ENCODE results near the gene PTPRF. TPM values are rescaled to one million over a fixed set of nuclear protein-coding genes. Genes with fewer than 3 reads are reported as not detected.

PTPRF gene
- total RNA-seq, 1 donor from 2014 or later: 520 TPM

DNA sequence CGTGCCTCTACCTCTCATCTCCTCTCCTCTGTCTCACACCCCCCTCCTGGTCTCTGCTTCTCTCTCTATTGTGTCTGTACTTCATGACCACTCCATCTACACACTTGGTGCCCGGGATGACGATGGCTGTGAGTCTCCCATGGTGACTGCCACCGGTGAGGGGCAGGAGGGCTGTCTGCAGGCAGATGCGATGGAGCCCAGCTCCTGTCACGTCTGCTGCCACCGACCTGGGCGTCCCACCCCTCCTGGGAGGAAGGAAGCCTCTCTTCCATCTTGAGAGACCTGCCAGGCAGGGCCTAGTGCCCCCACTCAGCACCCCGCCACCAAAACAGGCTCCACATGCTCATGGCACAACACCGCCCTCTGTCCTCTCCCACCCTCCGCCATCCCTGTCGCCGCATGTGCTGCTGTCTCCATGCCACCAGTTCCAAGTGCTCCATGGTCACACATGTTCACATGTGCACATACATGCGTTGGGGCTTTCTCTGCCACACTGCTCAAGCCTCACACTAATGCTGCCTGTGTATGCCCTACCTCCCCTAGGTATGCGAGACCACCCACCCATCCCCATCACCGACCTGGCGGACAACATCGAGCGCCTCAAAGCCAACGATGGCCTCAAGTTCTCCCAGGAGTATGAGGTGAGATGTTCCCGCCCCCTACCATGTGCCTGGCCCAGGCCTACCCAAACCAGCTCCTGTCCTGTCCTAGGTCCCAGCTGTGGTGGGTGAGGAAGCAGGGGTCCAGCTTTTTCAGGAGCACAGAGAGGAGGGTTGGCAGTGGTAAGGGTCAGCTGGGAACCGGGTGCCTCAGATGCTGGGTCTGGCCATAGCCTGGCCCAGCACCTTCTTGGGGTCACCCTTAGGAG lies 82.6 kb downstream of the PTPRF start:
- H3K4me3 Mint-ChIP-seq (ENCODE audit: low read depth): no peak overlapping the region
- no peak for DNase-seq (ENCODE audit: low spot score, unreplicated experiment)
- H3K27ac Mint-ChIP-seq: peak overlapping the region; percentile 64
- peaks cover 37% of the 10 kb centered on the region for H3K36me3 Mint-ChIP-seq (ENCODE audit: insufficient read depth)
- H3K9me3 Mint-ChIP-seq (ENCODE audit: low read depth): no peaks in the 10 kb centered on the region
- no peaks in the 10 kb centered on the region for H3K27me3 Mint-ChIP-seq
- no peaks in the 10 kb centered on the region for H3K4me1 Mint-ChIP-seq (ENCODE audit: low read depth)
- TF ChIP-seq CTCF (IDR thresholded peaks at IDR 0.05; ENCODE audit: unreplicated experiment): no peak

DNA sequence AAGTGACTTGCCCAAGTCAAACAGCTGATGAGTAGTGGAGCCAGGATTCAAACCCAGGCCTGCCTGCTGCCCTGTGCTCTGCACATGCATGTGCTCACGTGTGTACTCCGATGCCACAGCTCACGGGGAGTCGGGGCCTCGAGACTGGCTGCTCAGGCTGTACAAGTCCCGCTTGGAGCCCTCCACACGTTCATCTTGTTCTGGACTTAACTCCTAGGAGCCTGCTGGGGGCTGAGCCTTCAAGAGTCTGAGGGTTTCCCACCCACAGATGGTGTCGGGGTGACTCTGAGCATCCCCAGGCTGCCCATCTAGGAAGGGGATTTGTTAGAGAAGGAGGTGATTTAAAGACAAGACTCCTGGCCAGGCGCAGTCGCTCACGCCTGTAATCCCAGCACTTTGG lies 83.5 kb downstream of the PTPRF start:
- Mint-ChIP-seq H3K27ac (no peak overlapping the region), H3K36me3 (ENCODE audit: insufficient read depth) (peaks cover 34% of the 10 kb centered on the region), H3K4me1 (ENCODE audit: low read depth) (no peaks in the 10 kb centered on the region), H3K9me3 (ENCODE audit: low read depth) (no peaks in the 10 kb centered on the region), H3K4me3 (ENCODE audit: low read depth) (no peak overlapping the region), H3K27me3 (no peaks in the 10 kb centered on the region)
- DNase-seq (ENCODE audit: low spot score, unreplicated experiment): no peak
- no peak for TF ChIP-seq CTCF (IDR thresholded peaks at IDR 0.05; ENCODE audit: unreplicated experiment)

- no peaks in the 10 kb centered on the region for H3K9me3 Mint-ChIP-seq (ENCODE audit: low read depth)
- H3K4me3 Mint-ChIP-seq (ENCODE audit: low read depth): no peak overlapping the region
- H3K4me1 Mint-ChIP-seq (ENCODE audit: low read depth): no peaks in the 10 kb centered on the region
- TF ChIP-seq CTCF (IDR thresholded peaks at IDR 0.05; ENCODE audit: unreplicated experiment): no peak
- no peaks in the 10 kb centered on the region for H3K27me3 Mint-ChIP-seq
- peaks cover 33% of the 10 kb centered on the region for H3K36me3 Mint-ChIP-seq (ENCODE audit: insufficient read depth)
- H3K27ac Mint-ChIP-seq: no peak overlapping the region
- no peak for DNase-seq (ENCODE audit: low spot score, unreplicated experiment)
These were observed 84.2 kb downstream of the PTPRF start for GRCh38 chr1:43614891-43615290.

DNA sequence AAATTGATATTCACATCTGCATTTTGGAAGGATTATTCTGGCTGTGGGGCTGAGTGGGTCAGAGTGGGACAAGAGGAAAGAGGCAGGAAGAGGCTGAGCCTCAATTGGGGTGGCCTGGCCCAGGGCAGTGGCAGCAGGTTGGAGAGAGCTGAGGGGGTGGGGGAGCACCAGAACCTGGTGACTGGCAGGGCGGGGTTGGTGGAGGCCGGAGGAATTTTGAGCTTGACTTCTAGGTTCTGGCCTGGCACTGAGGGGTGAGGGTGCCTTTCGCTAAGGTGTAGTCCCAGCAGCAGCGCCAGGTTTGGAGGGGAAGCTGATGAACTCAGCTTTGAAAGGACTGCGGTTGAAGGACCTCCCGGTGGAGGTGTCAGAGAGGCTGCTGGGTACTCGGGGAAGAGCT lies 85.7 kb downstream of the PTPRF start:
- H3K4me1 Mint-ChIP-seq (ENCODE audit: low read depth): no peaks in the 10 kb centered on the region
- no peaks in the 10 kb centered on the region for H3K9me3 Mint-ChIP-seq (ENCODE audit: low read depth)
- no peak for DNase-seq (ENCODE audit: low spot score, unreplicated experiment)
- H3K36me3 Mint-ChIP-seq (ENCODE audit: insufficient read depth): peaks cover 25% of the 10 kb centered on the region
- no peak overlapping the region for H3K4me3 Mint-ChIP-seq (ENCODE audit: low read depth)
- TF ChIP-seq CTCF (IDR thresholded peaks at IDR 0.05; ENCODE audit: unreplicated experiment): no peak
- H3K27ac Mint-ChIP-seq: peak overlapping the region; percentile 3
- H3K27me3 Mint-ChIP-seq: no peaks in the 10 kb centered on the region

- Mint-ChIP-seq H3K36me3 (ENCODE audit: insufficient read depth) (peaks cover 22% of the 10 kb centered on the region), H3K4me3 (ENCODE audit: low read depth) (no peak overlapping the region), H3K4me1 (ENCODE audit: low read depth) (no peaks in the 10 kb centered on the region), H3K27ac (no peak overlapping the region), H3K27me3 (no peaks in the 10 kb centered on the region), H3K9me3 (ENCODE audit: low read depth) (no peaks in the 10 kb centered on the region)
- no peak for TF ChIP-seq CTCF (IDR thresholded peaks at IDR 0.05; ENCODE audit: unreplicated experiment)
- no peak for DNase-seq (ENCODE audit: low spot score, unreplicated experiment)
These were observed 86.3 kb downstream of the PTPRF start for GRCh38 chr1:43617011-43617410.
